ENCODE results near the gene ZACN.

DNA sequence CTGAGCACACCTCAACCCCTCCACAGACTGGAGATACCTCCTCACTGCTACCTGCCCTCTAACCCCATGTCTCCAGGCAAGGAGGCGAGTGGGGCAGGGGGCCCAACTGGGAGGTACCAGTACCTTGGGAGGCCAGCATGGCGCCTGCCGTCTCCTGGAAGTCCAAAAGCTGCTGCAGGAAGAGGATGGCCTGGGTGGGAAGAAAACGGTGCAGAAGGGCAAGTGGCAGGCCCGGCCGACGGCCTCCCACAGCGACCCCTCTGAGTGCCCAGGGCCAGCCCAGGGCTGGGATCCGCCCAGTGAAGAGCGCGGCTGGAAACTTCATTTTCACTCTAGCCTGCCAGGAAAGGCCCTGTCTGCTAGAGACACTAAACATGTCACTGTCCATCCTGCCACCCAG is 8.5 kb downstream of the ZACN start:
- TF ChIP-seq, protein P1, sequence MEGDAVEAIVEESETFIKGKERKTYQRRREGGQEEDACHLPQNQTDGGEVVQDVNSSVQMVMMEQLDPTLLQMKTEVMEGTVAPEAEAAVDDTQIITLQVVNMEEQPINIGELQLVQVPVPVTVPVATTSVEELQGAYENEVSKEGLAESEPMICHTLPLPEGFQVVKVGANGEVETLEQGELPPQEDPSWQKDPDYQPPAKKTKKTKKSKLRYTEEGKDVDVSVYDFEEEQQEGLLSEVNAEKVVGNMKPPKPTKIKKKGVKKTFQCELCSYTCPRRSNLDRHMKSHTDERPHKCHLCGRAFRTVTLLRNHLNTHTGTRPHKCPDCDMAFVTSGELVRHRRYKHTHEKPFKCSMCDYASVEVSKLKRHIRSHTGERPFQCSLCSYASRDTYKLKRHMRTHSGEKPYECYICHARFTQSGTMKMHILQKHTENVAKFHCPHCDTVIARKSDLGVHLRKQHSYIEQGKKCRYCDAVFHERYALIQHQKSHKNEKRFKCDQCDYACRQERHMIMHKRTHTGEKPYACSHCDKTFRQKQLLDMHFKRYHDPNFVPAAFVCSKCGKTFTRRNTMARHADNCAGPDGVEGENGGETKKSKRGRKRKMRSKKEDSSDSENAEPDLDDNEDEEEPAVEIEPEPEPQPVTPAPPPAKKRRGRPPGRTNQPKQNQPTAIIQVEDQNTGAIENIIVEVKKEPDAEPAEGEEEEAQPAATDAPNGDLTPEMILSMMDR (IDR thresholded peaks at IDR 0.05): no peak
- no peak for TF ChIP-seq POLR2A (IDR thresholded peaks at IDR 0.05)

All from vagina (tissue), 2 donors.